ENCODE data around the gene SLCO2B1. TPM values are rescaled to one million over a fixed set of nuclear protein-coding genes. Genes with fewer than 3 reads are reported as not detected.
A peak's percentile ranks its signal among the peaks of the same experiment; 100 is the strongest.

Gene SLCO2B1
- total RNA-seq, 1 experiment from 2014 or later = 0.57 TPM

DNA sequence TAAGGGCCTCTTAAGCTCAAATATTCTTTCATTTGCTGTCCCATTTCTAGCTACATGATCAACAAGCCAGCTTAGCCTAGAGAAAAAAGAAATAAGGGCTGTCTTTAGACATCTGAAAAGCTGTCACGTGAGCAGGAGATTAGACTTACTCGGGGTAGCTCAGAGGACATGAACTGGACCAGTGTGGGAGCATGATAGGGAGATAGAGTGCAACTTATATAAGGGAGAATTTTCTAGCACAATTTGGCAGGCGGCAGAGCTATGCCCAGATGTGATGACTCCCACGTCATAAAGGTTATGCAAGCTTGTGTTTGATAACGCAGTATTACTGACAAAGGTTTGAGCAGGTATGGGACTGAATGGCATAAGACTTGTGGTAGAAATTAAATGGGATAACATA lies 61.5 kb downstream of the SLCO2B1 start (continued):
- TF ChIP-seq IRF2 (CRISPR knock-in tag; IDR thresholded peaks at IDR 0.05; ENCODE audit: borderline replicate concordance, low read depth) (no peak), ZNF263 (CRISPR knock-in tag; IDR thresholded peaks at IDR 0.05; ENCODE audit: low read depth) (no peak), HMGA2 (CRISPR knock-in tag; IDR thresholded peaks at IDR 0.05) (no peak)
- TF ChIP-seq, protein P1, sequence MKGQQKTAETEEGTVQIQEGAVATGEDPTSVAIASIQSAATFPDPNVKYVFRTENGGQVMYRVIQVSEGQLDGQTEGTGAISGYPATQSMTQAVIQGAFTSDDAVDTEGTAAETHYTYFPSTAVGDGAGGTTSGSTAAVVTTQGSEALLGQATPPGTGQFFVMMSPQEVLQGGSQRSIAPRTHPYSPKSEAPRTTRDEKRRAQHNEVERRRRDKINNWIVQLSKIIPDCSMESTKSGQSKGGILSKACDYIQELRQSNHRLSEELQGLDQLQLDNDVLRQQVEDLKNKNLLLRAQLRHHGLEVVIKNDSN (CRISPR knock-in tag; IDR thresholded peaks at IDR 0.05) = no peak
- TF ChIP-seq, protein P2, sequence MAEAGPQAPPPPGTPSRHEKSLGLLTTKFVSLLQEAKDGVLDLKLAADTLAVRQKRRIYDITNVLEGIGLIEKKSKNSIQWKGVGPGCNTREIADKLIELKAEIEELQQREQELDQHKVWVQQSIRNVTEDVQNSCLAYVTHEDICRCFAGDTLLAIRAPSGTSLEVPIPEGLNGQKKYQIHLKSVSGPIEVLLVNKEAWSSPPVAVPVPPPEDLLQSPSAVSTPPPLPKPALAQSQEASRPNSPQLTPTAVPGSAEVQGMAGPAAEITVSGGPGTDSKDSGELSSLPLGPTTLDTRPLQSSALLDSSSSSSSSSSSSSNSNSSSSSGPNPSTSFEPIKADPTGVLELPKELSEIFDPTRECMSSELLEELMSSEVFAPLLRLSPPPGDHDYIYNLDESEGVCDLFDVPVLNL (CRISPR knock-in tag; IDR thresholded peaks at IDR 0.05; ENCODE audit: borderline replicate concordance, low read depth) = no peak

DNA sequence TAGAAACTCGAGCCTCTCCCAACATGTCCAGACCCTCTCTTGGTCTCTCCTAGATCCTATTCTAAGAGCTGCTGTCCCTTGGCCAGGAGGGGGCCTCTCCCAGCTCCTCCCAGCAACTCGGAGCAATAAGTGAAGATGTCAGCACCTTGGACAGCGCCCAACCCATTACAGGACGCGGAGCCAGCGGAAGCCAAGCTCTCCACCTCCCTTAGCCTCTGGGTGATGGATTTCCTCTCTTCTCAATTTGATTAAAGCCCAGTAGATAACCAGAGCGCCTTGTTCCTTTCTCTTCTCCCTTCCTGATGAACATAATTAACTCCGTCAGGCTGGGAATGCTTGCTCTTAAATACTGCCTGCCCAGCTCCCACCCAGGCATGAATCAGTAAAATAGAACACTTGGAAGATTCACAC lies 63.5 kb downstream of the SLCO2B1 start:
- ChIA-PET CTCF (interaction anchor here (0.7 to 3.8 kb wide), 28 partner anchors 9 to 513 kb away, joined by 3 to 91 read pairs (median 4); partner anchors contain the start of genes SERPINH1 and TPBGL), POLR2A (interaction anchor here (0.7 to 1.0 kb wide), 2 partner anchors 9 to 21 kb away, joined by 3 to 4 read pairs; no protein-coding TSS in a partner anchor)
- ATAC-seq (peak; percentile 99), DNase-seq (ENCODE audit: low spot score) (peak; percentile 97)
- Mint-ChIP-seq H3K4me1 (no peaks in the 10 kb centered on the region), H3K27me3 (ENCODE audit: low read depth) (peaks cover 53% of the 10 kb centered on the region), H3K36me3 (no peaks in the 10 kb centered on the region), H3K27ac (no peak overlapping the region), H3K9me3 (no peaks in the 10 kb centered on the region), H3K4me3 (no peak overlapping the region)
- TF ChIP-seq, protein P3, sequence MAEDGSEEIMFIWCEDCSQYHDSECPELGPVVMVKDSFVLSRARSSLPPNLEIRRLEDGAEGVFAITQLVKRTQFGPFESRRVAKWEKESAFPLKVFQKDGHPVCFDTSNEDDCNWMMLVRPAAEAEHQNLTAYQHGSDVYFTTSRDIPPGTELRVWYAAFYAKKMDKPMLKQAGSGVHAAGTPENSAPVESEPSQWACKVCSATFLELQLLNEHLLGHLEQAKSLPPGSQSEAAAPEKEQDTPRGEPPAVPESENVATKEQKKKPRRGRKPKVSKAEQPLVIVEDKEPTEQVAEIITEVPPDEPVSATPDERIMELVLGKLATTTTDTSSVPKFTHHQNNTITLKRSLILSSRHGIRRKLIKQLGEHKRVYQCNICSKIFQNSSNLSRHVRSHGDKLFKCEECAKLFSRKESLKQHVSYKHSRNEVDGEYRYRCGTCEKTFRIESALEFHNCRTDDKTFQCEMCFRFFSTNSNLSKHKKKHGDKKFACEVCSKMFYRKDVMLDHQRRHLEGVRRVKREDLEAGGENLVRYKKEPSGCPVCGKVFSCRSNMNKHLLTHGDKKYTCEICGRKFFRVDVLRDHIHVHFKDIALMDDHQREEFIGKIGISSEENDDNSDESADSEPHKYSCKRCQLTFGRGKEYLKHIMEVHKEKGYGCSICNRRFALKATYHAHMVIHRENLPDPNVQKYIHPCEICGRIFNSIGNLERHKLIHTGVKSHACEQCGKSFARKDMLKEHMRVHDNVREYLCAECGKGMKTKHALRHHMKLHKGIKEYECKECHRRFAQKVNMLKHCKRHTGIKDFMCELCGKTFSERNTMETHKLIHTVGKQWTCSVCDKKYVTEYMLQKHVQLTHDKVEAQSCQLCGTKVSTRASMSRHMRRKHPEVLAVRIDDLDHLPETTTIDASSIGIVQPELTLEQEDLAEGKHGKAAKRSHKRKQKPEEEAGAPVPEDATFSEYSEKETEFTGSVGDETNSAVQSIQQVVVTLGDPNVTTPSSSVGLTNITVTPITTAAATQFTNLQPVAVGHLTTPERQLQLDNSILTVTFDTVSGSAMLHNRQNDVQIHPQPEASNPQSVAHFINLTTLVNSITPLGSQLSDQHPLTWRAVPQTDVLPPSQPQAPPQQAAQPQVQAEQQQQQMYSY (CRISPR knock-in tag; IDR thresholded peaks at IDR 0.05) = no peak
- TF ChIP-seq NFATC4 (CRISPR knock-in tag; IDR thresholded peaks at IDR 0.05) (no peak), ETV6 (CRISPR knock-in tag; IDR thresholded peaks at IDR 0.05) (peak; percentile 94), ZNF671 (CRISPR knock-in tag; IDR thresholded peaks at IDR 0.05) (no peak), FOXJ3 (CRISPR knock-in tag; IDR thresholded peaks at IDR 0.05; ENCODE audit: borderline replicate concordance) (no peak), KAT7 (CRISPR knock-in tag; IDR thresholded peaks at IDR 0.05; ENCODE audit: borderline replicate concordance) (no peak), RORB (CRISPR knock-in tag; IDR thresholded peaks at IDR 0.05) (no peak)
- TF ChIP-seq, protein P4, sequence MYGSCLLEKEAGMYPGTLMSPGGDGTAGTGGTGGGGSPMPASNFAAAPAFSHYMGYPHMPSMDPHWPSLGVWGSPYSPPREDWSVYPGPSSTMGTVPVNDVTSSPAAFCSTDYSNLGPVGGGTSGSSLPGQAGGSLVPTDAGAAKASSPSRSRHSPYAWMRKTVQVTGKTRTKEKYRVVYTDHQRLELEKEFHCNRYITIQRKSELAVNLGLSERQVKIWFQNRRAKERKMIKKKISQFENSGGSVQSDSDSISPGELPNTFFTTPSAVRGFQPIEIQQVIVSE (CRISPR knock-in tag; IDR thresholded peaks at IDR 0.05; ENCODE audit: borderline replicate concordance) = no peak
- TF ChIP-seq, protein P5, sequence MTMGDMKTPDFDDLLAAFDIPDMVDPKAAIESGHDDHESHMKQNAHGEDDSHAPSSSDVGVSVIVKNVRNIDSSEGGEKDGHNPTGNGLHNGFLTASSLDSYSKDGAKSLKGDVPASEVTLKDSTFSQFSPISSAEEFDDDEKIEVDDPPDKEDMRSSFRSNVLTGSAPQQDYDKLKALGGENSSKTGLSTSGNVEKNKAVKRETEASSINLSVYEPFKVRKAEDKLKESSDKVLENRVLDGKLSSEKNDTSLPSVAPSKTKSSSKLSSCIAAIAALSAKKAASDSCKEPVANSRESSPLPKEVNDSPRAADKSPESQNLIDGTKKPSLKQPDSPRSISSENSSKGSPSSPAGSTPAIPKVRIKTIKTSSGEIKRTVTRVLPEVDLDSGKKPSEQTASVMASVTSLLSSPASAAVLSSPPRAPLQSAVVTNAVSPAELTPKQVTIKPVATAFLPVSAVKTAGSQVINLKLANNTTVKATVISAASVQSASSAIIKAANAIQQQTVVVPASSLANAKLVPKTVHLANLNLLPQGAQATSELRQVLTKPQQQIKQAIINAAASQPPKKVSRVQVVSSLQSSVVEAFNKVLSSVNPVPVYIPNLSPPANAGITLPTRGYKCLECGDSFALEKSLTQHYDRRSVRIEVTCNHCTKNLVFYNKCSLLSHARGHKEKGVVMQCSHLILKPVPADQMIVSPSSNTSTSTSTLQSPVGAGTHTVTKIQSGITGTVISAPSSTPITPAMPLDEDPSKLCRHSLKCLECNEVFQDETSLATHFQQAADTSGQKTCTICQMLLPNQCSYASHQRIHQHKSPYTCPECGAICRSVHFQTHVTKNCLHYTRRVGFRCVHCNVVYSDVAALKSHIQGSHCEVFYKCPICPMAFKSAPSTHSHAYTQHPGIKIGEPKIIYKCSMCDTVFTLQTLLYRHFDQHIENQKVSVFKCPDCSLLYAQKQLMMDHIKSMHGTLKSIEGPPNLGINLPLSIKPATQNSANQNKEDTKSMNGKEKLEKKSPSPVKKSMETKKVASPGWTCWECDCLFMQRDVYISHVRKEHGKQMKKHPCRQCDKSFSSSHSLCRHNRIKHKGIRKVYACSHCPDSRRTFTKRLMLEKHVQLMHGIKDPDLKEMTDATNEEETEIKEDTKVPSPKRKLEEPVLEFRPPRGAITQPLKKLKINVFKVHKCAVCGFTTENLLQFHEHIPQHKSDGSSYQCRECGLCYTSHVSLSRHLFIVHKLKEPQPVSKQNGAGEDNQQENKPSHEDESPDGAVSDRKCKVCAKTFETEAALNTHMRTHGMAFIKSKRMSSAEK (CRISPR knock-in tag; IDR thresholded peaks at IDR 0.05; ENCODE audit: borderline replicate concordance) = no peak
- TF ChIP-seq, protein P6, sequence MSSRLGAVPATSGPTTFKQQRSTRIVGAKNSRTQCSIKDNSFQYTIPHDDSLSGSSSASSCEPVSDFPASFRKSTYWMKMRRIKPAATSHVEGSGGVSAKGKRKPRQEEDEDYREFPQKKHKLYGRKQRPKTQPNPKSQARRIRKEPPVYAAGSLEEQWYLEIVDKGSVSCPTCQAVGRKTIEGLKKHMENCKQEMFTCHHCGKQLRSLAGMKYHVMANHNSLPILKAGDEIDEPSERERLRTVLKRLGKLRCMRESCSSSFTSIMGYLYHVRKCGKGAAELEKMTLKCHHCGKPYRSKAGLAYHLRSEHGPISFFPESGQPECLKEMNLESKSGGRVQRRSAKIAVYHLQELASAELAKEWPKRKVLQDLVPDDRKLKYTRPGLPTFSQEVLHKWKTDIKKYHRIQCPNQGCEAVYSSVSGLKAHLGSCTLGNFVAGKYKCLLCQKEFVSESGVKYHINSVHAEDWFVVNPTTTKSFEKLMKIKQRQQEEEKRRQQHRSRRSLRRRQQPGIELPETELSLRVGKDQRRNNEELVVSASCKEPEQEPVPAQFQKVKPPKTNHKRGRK (CRISPR knock-in tag; IDR thresholded peaks at IDR 0.05; ENCODE audit: borderline replicate concordance) = no peak
- TF ChIP-seq, protein P7, sequence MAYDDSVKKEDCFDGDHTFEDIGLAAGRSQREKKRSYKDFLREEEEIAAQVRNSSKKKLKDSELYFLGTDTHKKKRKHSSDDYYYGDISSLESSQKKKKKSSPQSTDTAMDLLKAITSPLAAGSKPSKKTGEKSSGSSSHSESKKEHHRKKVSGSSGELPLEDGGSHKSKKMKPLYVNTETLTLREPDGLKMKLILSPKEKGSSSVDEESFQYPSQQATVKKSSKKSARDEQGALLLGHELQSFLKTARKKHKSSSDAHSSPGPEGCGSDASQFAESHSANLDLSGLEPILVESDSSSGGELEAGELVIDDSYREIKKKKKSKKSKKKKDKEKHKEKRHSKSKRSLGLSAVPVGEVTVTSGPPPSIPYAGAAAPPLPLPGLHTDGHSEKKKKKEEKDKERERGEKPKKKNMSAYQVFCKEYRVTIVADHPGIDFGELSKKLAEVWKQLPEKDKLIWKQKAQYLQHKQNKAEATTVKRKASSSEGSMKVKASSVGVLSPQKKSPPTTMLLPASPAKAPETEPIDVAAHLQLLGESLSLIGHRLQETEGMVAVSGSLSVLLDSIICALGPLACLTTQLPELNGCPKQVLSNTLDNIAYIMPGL (CRISPR knock-in tag; IDR thresholded peaks at IDR 0.05) = no peak
- TF ChIP-seq, protein P8, sequence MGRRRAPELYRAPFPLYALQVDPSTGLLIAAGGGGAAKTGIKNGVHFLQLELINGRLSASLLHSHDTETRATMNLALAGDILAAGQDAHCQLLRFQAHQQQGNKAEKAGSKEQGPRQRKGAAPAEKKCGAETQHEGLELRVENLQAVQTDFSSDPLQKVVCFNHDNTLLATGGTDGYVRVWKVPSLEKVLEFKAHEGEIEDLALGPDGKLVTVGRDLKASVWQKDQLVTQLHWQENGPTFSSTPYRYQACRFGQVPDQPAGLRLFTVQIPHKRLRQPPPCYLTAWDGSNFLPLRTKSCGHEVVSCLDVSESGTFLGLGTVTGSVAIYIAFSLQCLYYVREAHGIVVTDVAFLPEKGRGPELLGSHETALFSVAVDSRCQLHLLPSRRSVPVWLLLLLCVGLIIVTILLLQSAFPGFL (CRISPR knock-in tag; IDR thresholded peaks at IDR 0.05; ENCODE audit: borderline replicate concordance) = 0 out of 2 replicates have a peak, but pooled peaks have one; percentile 84
- TF ChIP-seq, protein P9, sequence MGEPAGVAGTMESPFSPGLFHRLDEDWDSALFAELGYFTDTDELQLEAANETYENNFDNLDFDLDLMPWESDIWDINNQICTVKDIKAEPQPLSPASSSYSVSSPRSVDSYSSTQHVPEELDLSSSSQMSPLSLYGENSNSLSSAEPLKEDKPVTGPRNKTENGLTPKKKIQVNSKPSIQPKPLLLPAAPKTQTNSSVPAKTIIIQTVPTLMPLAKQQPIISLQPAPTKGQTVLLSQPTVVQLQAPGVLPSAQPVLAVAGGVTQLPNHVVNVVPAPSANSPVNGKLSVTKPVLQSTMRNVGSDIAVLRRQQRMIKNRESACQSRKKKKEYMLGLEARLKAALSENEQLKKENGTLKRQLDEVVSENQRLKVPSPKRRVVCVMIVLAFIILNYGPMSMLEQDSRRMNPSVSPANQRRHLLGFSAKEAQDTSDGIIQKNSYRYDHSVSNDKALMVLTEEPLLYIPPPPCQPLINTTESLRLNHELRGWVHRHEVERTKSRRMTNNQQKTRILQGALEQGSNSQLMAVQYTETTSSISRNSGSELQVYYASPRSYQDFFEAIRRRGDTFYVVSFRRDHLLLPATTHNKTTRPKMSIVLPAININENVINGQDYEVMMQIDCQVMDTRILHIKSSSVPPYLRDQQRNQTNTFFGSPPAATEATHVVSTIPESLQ (CRISPR knock-in tag; IDR thresholded peaks at IDR 0.05) = no peak
